Airway epithelial cell (primary cell): Measurements from ENCODE around the gene TENM3. TPM values are rescaled to one million over a fixed set of nuclear protein-coding genes. Genes with fewer than 3 reads are reported as not detected.

ENCODE experiments used
- total RNA-seq: library from RNA; depleted of rRNA; stranded (reverse); fragments of >200 nt; gene quantifications from 2 replicates; pipeline ENCODE4 v1.2.3, GENCODE V29; 2015

Gene TENM3
- total RNA-seq, result 7.7 and 10.6 TPM in 2 replicates

DNA sequence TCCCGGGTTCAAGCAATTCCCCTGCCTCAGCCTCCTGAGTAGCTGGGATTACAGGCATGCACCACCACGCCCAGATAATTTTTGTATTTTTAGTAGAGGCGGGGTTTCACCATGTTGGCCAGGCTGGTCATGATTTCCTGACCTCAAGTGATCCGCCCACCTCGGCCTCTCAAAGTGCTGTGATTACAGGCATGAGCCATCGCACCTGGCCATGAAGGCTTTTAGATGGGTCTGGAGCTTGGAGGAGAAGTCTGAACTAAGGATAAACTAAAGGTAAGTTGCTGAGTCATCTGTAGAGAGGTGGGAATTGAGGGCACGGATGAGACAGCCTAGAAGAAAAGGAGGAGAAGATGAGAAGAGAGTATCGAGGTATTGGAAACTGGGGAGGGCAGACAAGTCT is at the start of gene TENM3:
Gene TENM3, plus strand, starts transcription at position 199 of the 400 bp plus-strand sequence. CDS start 80,619 bp downstream, outside the sequence.

